Measurements from ENCODE around the gene KCNMA1. TPM values are rescaled to one million over a fixed set of nuclear protein-coding genes. Genes with fewer than 3 reads are reported as not detected.

The KCNMA1 gene
- total and polyA plus RNA-seq, 10 of the 15 experiments (the other 5 are each of a cell fraction or from before 2014, with no cell fraction given): 8.5 to 77.0 (median 21.3) TPM

DNA sequence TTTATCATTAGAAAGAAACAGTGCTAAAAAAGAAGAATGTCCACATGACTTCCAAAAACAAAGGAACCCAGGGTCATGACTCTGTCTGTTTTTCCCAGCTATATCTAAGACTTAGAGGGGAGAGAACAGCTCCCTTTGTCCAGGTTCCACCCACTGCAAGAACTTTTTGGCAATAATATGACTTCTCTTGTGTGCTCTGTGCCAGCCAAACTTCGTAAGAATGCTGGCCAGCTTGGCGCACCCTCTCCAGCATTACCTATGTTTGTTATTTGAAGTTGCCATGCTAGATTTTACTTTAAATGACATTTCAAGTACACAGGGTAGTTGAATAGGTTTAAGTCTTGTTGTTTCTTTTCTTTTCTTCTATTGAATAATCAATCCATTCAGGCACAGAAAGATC is 371.4 kb downstream of the KCNMA1 start:
- no peak overlapping the region for H3K4me3 ChIP-seq
- H3K27ac ChIP-seq (ENCODE audit: control insufficient read depth, insufficient read depth): no peak overlapping the region
- no peak for FAIRE-seq
- H3K9ac ChIP-seq (ENCODE audit: control insufficient read depth, insufficient read depth, low read length): no peak overlapping the region
- no peaks in the 10 kb centered on the region for H3K9me3 ChIP-seq (replicated peaks; ENCODE audit: control insufficient read depth, insufficient read depth, low read length)
- TF ChIP-seq CEBPB (IDR thresholded peaks at IDR 0.05; ENCODE audit: borderline replicate concordance in 1 of 2, low read depth in 2 of 2, low read length in 2 of 2): no peak
- TF ChIP-seq ZNF384 (IDR thresholded peaks at IDR 0.05; ENCODE audit: borderline replicate concordance, low read depth, low read length): no peak
- no peak for TF ChIP-seq SUPT20H (IDR thresholded peaks at IDR 0.05; ENCODE audit: borderline replicate concordance, control insufficient read depth, low read depth, low read length)
- TF ChIP-seq NFIC (IDR thresholded peaks at IDR 0.05; ENCODE audit: low read depth, low read length): no peak
- TF ChIP-seq SIN3A (IDR thresholded peaks at IDR 0.05; ENCODE audit: low read depth, low read length): no peak
- no peak for TF ChIP-seq MTA2 (IDR thresholded peaks at IDR 0.05; ENCODE audit: low read depth)
- TF ChIP-seq BHLHE40 (IDR thresholded peaks at IDR 0.05; ENCODE audit: borderline replicate concordance in 1 of 2, low read depth in 2 of 2, low read length in 1 of 2): no peak
- TF ChIP-seq STAT3 (IDR thresholded peaks at IDR 0.05; ENCODE audit: low read depth, low read length): no peak
- no peak for TF ChIP-seq HCFC1 (IDR thresholded peaks at IDR 0.05; ENCODE audit: low read length)
- ChIA-PET RAD21 (ENCODE audit: unreplicated experiment) (interaction anchor here (1.1 kb wide), 2 partner anchors 75 to 445 kb away, joined by 3 to 4 read pairs; no protein-coding TSS in a partner anchor), POLR2A (interaction anchor here (0.7 kb wide), 1 partner anchor 235 kb away, joined by 3 read pairs; no protein-coding TSS in a partner anchor), SMC1A (ENCODE audit: uncharacterized antibody, unreplicated experiment) (interaction anchor here (0.7 to 2.2 kb wide), 6 partner anchors 13 to 445 kb away, joined by 3 to 5 read pairs (median 4); no protein-coding TSS in a partner anchor), CTCF (interaction anchor here (1.0 to 1.8 kb wide), 5 partner anchors 12 to 375 kb away, joined by 3 to 8 read pairs (median 4); no protein-coding TSS in a partner anchor)
- 57% methylated on average over 2 of the region's 2 CpGs for WGBS (ENCODE audit: insufficient coverage, insufficient replicate concordance, low lambda C conversion rate, missing lambda C conversion rate)
- intact Hi-C loops (cut with micrococcal nuclease; ENCODE audit: unreplicated experiment): no loop called here
- H4K20me1 ChIP-seq (ENCODE audit: control insufficient read depth, insufficient read depth): no peaks in the 10 kb centered on the region
- no peaks in the 10 kb centered on the region for H3K36me3 ChIP-seq (ENCODE audit: control insufficient read depth in 2 of 2, insufficient read depth in 2 of 2, low read length in 1 of 2)
- no peak for ATAC-seq
- no TSS peak for BruUV-seq (replicated peaks)
- in situ Hi-C loops (cut with MboI): no loop called here
- H3K4me1 ChIP-seq (ENCODE audit: control insufficient read depth, insufficient read depth, low read length): peaks cover 6% of the 10 kb centered on the region; the same call in 1 of the 2 replicates
- H2AFZ ChIP-seq (ENCODE audit: control insufficient read depth, low read depth, low read length): no peak overlapping the region
- DNase-seq (ENCODE audit: low read depth, low spot score): no peak
- no peaks in the 10 kb centered on the region for H3K79me2 ChIP-seq (ENCODE audit: control insufficient read depth, insufficient read depth, low read length)
- no peak overlapping the region for H3K4me2 ChIP-seq (ENCODE audit: control insufficient read depth, insufficient read depth)
- no peaks in the 10 kb centered on the region for H3K27me3 ChIP-seq (replicated peaks in 1 of 2; ENCODE audit: control insufficient read depth in 2 of 2, insufficient read depth in 2 of 2, low read length in 1 of 2)
